CD14-positive monocyte (primary cell): ENCODE results near the gene CRTC2. TPM values are rescaled to one million over a fixed set of nuclear protein-coding genes. Genes with fewer than 3 reads are reported as not detected.

Source experiments
- DNase-seq, 3 donors: peaks; one replicate each; pipeline ENCODE4 v3.0.0-alpha.2; 2011 to 2022
- H2AFZ ChIP-seq: 2 replicates; pipeline ENCODE4 v1.6.0; 2012; ENCODE audit warnings: mild to moderate bottlenecking, low read depth, low read length, inconsistent platforms; ENCODE audit not compliant: insufficient read depth, poor library complexity, severe bottlenecking
- H3K27ac ChIP-seq, 2 donors: 1 replicate in 1 of 2; 2 replicates in 1 of 2; pipeline ENCODE4 v1.5.1; 2012 to 2013; ENCODE audit warnings: low read length in 2 of 2, control low read depth in 1 of 2, inconsistent platforms in 1 of 2, low read depth in 1 of 2, mild to moderate bottlenecking in 1 of 2
- H3K27me3 ChIP-seq, 2 donors: one replicate each; pipeline versions ENCODE4 v1.6.0 to v1.6.1; 2011 to 2013; ENCODE audit warnings: low read length in 2 of 2; ENCODE audit not compliant: control insufficient read depth in 2 of 2, insufficient read depth in 2 of 2
- H3K36me3 ChIP-seq, 2 donors: replicated peaks in 1 of 2; 1 replicate in 1 of 2; 2 replicates in 1 of 2; pipeline versions ENCODE4 v1.5.1 to v1.6.1; 2012 to 2013; ENCODE audit warnings: low read length in 2 of 2, control low read depth in 1 of 2, inconsistent platforms in 1 of 2, mild to moderate bottlenecking in 1 of 2; ENCODE audit not compliant: insufficient read depth in 2 of 2, control insufficient read depth in 1 of 2
- H3K4me1 ChIP-seq, 2 donors: 1 replicate in 1 of 2; 2 replicates in 1 of 2; pipeline versions ENCODE4 v1.5.1 to v1.6.1; 2012 to 2013; ENCODE audit warnings: low read length in 2 of 2, control low read depth in 1 of 2, inconsistent platforms in 1 of 2, mild to moderate bottlenecking in 1 of 2, moderate library complexity in 1 of 2; ENCODE audit not compliant: insufficient read depth in 2 of 2, control insufficient read depth in 1 of 2
- H3K4me2 ChIP-seq: replicated peaks from 2 replicates; pipeline ENCODE3; 2012; ENCODE audit warnings: low read length, moderate library complexity, mild to moderate bottlenecking; ENCODE audit not compliant: poor library complexity, severe bottlenecking; ENCODE audit errors: extremely low read depth
- H3K4me3 ChIP-seq, 3 experiments: fragments of 200-600 bp in 1 of 3; sonication (generic) in 1 of 3; replicated peaks in 1 of 3; 1 replicate in 2 of 3; 2 replicates in 1 of 3; pipeline ENCODE4 v1.5.1; 2011 to 2013; ENCODE audit warnings: low read length in 3 of 3, mild to moderate bottlenecking in 3 of 3, control low read depth in 2 of 3, low read depth in 2 of 3, inconsistent platforms in 1 of 3, moderate library complexity in 1 of 3
- H3K79me2 ChIP-seq: 2 replicates; pipeline ENCODE4 v1.6.0; 2012; ENCODE audit warnings: mild to moderate bottlenecking, control low read depth, inconsistent platforms, low read length, moderate library complexity; ENCODE audit not compliant: insufficient read depth
- H3K9ac ChIP-seq: 2 replicates; pipeline ENCODE4 v1.6.0; 2017; ENCODE audit warnings: low read length, mild to moderate bottlenecking; ENCODE audit not compliant: insufficient read depth, poor library complexity, severe bottlenecking
- H3K9me3 ChIP-seq, 2 donors: replicated peaks in 1 of 2; 1 replicate in 1 of 2; 2 replicates in 1 of 2; pipeline versions ENCODE4 v1.5.1 to v1.6.1; 2012 to 2013; ENCODE audit warnings: low read length in 2 of 2, control low read depth in 1 of 2; ENCODE audit not compliant: control insufficient read depth in 1 of 2, insufficient read depth in 1 of 2
- H4K20me1 ChIP-seq: 2 replicates; pipeline ENCODE4 v1.6.0; 2012; ENCODE audit warnings: mild to moderate bottlenecking, low read length, control low read depth, moderate library complexity; ENCODE audit not compliant: insufficient read depth
- H3K27ac Mint-ChIP-seq, 7 donors: one replicate each; pipeline ENCODE4 v1.8.0; 2020; ENCODE audit warnings: mild to moderate bottlenecking in 7 of 7, mixed read lengths in 7 of 7, moderate library complexity in 6 of 7, inconsistent platforms in 2 of 7
- H3K27me3 Mint-ChIP-seq, 3 donors: one replicate each; pipeline ENCODE4 v1.8.0; 2021 to 2022; ENCODE audit warnings: low read depth in 3 of 3, mild to moderate bottlenecking in 3 of 3, mixed read lengths in 3 of 3, moderate library complexity in 3 of 3, inconsistent platforms in 1 of 3
- H3K36me3 Mint-ChIP-seq, 2 donors: one replicate each; pipeline ENCODE4 v1.8.0; 2020; ENCODE audit warnings: mixed read lengths in 2 of 2, inconsistent platforms in 1 of 2, mild to moderate bottlenecking in 1 of 2
- H3K4me1 Mint-ChIP-seq: one replicate; pipeline ENCODE4 v1.8.0; 2020; ENCODE audit warnings: mild to moderate bottlenecking, mixed read lengths
- H3K4me3 Mint-ChIP-seq, 2 donors: one replicate each; pipeline ENCODE4 v1.8.0; 2020; ENCODE audit warnings: mild to moderate bottlenecking in 2 of 2, mixed read lengths in 2 of 2, moderate library complexity in 1 of 2
- H3K9me3 Mint-ChIP-seq, 7 donors: one replicate each; pipeline ENCODE4 v1.8.0; 2020 to 2022; ENCODE audit warnings: mixed read lengths in 7 of 7, mild to moderate bottlenecking in 6 of 7, moderate library complexity in 6 of 7, inconsistent platforms in 2 of 7
- whole genome bisulfite sequencing: methylation state at CpG from one replicate; pipeline ENCODE4 v1.1.5; 2013; ENCODE audit warnings: missing lambda C conversion rate; ENCODE audit not compliant: insufficient coverage; 5-methylcytosine and 5-hydroxymethylcytosine counted together
- intact Hi-C, 2 donors: fragments of 100-400 bp; cut with micrococcal nuclease; formaldehyde crosslinking; loops; one replicate each; pipeline versions ENCODE4 v1.15.0 to v1.15.1; 2023
- polyA plus RNA-seq, 3 donors: library from polyadenylated mRNA; depleted of rRNA in 1 of 3; unstranded in 2 of 3; stranded (reverse) in 1 of 3; fragments of 300-500 nt in 2 of 3; fragments of >200 nt in 1 of 3; fragmentation: Illumina TruSeq in 2 of 3; gene quantifications; 1 replicate in 2 of 3; 2 replicates in 1 of 3; pipeline ENCODE4 v1.2.3, GENCODE V29; 2012 to 2021
- TF ChIP-seq, protein P1 (sequence below): fragments of 200-600 bp; IDR thresholded peaks from one replicate; pipeline ENCODE4 v1.8.0; 2022; ENCODE audit warnings: antibody characterized with exemption, mild to moderate bottlenecking

The CRTC2 gene
- polyA plus RNA-seq, 3 donors: 13.7 to 86.0 (median 21.2) TPM

- Histone ChIP-seq H3K4me2 (peak overlapping the region; percentile 83), H3K79me2 (peaks cover 54% of the 10 kb centered on the region), H3K27ac (peak overlapping the region; percentile 100), H3K4me3 (peak overlapping the region; percentile 70 to 83 (median 83)), H3K9ac (peak overlapping the region; percentile 94), H3K9me3 (no peaks in the 10 kb centered on the region), H3K27me3 (no peaks in the 10 kb centered on the region), H3K4me1 (peaks cover 54 to 61% of the 10 kb centered on the region in 2 donors), H4K20me1 (peaks cover 18% of the 10 kb centered on the region), H3K36me3 (peaks cover 59 to 61% of the 10 kb centered on the region in 2 donors), H2AFZ (peak overlapping the region; percentile 7)
- TF ChIP-seq, protein P1, sequence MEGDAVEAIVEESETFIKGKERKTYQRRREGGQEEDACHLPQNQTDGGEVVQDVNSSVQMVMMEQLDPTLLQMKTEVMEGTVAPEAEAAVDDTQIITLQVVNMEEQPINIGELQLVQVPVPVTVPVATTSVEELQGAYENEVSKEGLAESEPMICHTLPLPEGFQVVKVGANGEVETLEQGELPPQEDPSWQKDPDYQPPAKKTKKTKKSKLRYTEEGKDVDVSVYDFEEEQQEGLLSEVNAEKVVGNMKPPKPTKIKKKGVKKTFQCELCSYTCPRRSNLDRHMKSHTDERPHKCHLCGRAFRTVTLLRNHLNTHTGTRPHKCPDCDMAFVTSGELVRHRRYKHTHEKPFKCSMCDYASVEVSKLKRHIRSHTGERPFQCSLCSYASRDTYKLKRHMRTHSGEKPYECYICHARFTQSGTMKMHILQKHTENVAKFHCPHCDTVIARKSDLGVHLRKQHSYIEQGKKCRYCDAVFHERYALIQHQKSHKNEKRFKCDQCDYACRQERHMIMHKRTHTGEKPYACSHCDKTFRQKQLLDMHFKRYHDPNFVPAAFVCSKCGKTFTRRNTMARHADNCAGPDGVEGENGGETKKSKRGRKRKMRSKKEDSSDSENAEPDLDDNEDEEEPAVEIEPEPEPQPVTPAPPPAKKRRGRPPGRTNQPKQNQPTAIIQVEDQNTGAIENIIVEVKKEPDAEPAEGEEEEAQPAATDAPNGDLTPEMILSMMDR: no peak
- Mint-ChIP-seq H3K27ac (peak overlapping the region; percentile 98 to 100 (median 100)), H3K27me3 (peaks cover 0 to under 1% (median 0%) of the 10 kb centered on the region in 3 donors), H3K9me3 (no peaks in the 10 kb centered on the region), H3K4me1 (peaks cover 55% of the 10 kb centered on the region), H3K36me3 (peaks cover 56 to 62% of the 10 kb centered on the region in 2 donors), H3K4me3 (peak overlapping the region; percentile 83 to 93)
- intact Hi-C loops: loop anchor here in 1 of 2 donors (2.0 kb wide), 2 partner anchors 17 to 23 kb away; partner anchors contain the start of genes GATAD2B and SLC39A1
- under 1% methylated on average over 83 of the region's 95 CpGs for WGBS
- peak; percentile 95 to 99 (median 99) for DNase-seq
Measured at GRCh38 chr1:153945795-153946621, 12.4 kb downstream of the CRTC2 start.

- peak; percentile 87 to 92 (median 88) for DNase-seq
- Histone ChIP-seq H3K9me3 (no peaks in the 10 kb centered on the region), H3K4me1 (peaks cover 54 to 66% of the 10 kb centered on the region in 2 donors), H3K27me3 (no peaks in the 10 kb centered on the region), H3K4me3 (peak overlapping the region; percentile 70 to 83 (median 83)), H3K79me2 (peaks cover 61% of the 10 kb centered on the region), H2AFZ (no peak overlapping the region), H4K20me1 (peaks cover 24% of the 10 kb centered on the region), H3K9ac (peak overlapping the region; percentile 94), H3K27ac (peak overlapping the region; percentile 100), H3K4me2 (peak overlapping the region; percentile 83), H3K36me3 (peaks cover 59 to 61% of the 10 kb centered on the region in 2 donors)
- no peaks in the 10 kb centered on the region for H3K9me3 Mint-ChIP-seq
- 1% methylated on average over 8 of the region's 12 CpGs for WGBS
- H3K4me3 Mint-ChIP-seq: peak overlapping the region; percentile 83 to 93
- TF ChIP-seq, protein P1: no peak
- no peaks in the 10 kb centered on the region for H3K27me3 Mint-ChIP-seq
- H3K4me1 Mint-ChIP-seq: peaks cover 59% of the 10 kb centered on the region
- intact Hi-C loops: loop anchor here in 1 of 2 donors (2.0 kb wide), 1 partner anchor 22 kb away; the partner anchor contains the start of gene GATAD2B
- peak overlapping the region; percentile 98 to 100 (median 100) for H3K27ac Mint-ChIP-seq
- H3K36me3 Mint-ChIP-seq: peaks cover 56 to 62% of the 10 kb centered on the region in 2 donors
Measured at GRCh38 chr1:153945131-153945794, 13.1 kb downstream of the CRTC2 start.
